Prostate gland (tissue), 2 donors: ENCODE results near the gene ZFR.

Experiments used
- POLR2A ChIP-seq: fragments of 450-650 bp; IDR thresholded peaks from one replicate; pipeline ENCODE4 v1.6.1; 2016; ENCODE audit warnings: antibody characterized with exemption, mild to moderate bottlenecking
- POLR2AphosphoS5 ChIP-seq: sonication (generic); formaldehyde crosslinking; IDR thresholded peaks from one replicate; pipeline ENCODE4 v1.6.1; 2017; ENCODE audit warnings: antibody characterized with exemption
- TF ChIP-seq, protein P1 (sequence below), 4 experiments: fragments of 200-600 bp in 2 of 4; fragments of 450-650 bp in 2 of 4; sonication (generic) in 2 of 4; IDR thresholded peaks; 1 replicate in 3 of 4; 2 replicates in 1 of 4; pipeline ENCODE4 v1.5.1; 2016 to 2019; ENCODE audit warnings: antibody characterized with exemption in 4 of 4, mild to moderate bottlenecking in 2 of 4, moderate library complexity in 2 of 4

DNA sequence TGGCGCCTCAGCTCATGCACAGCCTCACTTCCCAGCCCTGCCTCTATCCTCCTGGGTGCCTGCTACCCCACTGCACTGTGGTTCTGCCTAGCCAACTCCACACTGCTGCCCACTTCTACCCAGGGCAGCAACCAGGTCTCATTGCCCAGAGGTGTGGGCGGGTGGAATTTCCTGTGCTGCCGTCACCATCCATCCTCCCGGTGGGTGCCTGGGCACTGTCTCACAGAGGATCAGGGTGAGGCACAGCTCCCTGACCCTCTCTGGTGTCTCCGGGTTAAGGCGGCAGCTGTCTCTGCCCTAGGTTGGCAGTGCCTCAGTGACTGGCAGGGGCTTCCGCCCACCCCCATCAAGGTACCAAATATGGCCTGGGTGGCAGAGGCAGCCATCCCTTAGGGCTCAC lies 127.5 kb downstream of the ZFR start:
- TF ChIP-seq POLR2AphosphoS5 (no peak), POLR2A (no peak)
- TF ChIP-seq, protein P1, sequence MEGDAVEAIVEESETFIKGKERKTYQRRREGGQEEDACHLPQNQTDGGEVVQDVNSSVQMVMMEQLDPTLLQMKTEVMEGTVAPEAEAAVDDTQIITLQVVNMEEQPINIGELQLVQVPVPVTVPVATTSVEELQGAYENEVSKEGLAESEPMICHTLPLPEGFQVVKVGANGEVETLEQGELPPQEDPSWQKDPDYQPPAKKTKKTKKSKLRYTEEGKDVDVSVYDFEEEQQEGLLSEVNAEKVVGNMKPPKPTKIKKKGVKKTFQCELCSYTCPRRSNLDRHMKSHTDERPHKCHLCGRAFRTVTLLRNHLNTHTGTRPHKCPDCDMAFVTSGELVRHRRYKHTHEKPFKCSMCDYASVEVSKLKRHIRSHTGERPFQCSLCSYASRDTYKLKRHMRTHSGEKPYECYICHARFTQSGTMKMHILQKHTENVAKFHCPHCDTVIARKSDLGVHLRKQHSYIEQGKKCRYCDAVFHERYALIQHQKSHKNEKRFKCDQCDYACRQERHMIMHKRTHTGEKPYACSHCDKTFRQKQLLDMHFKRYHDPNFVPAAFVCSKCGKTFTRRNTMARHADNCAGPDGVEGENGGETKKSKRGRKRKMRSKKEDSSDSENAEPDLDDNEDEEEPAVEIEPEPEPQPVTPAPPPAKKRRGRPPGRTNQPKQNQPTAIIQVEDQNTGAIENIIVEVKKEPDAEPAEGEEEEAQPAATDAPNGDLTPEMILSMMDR (IDR thresholded peaks at IDR 0.05) = no peak
